IPS-11a (cell line): ENCODE measurements around the gene PRSS21.

Source experiments
- H3K4me3 ChIP-seq: one replicate; pipeline ENCODE4 v1.5.1; 2013; ENCODE audit warnings: low read depth, low read length, control low read depth

The PRSS21 gene

GRCh38 chr16:2860826-2861567 lies 44.0 kb downstream of the PRSS21 start:
- H3K4me3 ChIP-seq: no peak overlapping the region

- H3K4me3 ChIP-seq: no peak overlapping the region
These were observed 48.6 kb downstream of the PRSS21 start for GRCh38 chr16:2865651-2866050.

- no peak overlapping the region for H3K4me3 ChIP-seq
These were observed 49.4 kb downstream of the PRSS21 start for GRCh38 chr16:2866431-2866830.

GRCh38 chr16:2867661-2867986 lies 50.6 kb downstream of the PRSS21 start:
- peak overlapping the region; percentile 74 for H3K4me3 ChIP-seq

GRCh38 chr16:2867987-2868789 lies 51.2 kb downstream of the PRSS21 start:
- peak overlapping the region; percentile 74 for H3K4me3 ChIP-seq
